Measurements from ENCODE around the gene NBEAL1.
"Not testable (repeated sequence)": the region's sequence is repeated elsewhere in the genome, so short reads cannot be mapped to it uniquely, and the experiment has no call there.

Gene NBEAL1

GRCh38 chr2:203014456-203015199 is at the start of gene NBEAL1:
NBEAL1 (plus strand) TSS chr2:203014875; CDS start chr2:203016385, 1,510 bp downstream.
- peak; percentile 100 for DNase-seq (ENCODE audit: low read depth, low spot score)

GRCh38 chr2:202965810-202966460 is 48.7 kb upstream of the NBEAL1 start:
- DNase-seq (ENCODE audit: low read depth, low spot score) = peak; percentile 75

GRCh38 chr2:202969404-202969803 is 45.3 kb upstream of the NBEAL1 start:
- not testable (repeated sequence) for DNase-seq (ENCODE audit: low read depth, low spot score)

- no peak for DNase-seq (ENCODE audit: low read depth, low spot score)
These were observed 37.9 kb upstream of the NBEAL1 start for GRCh38 chr2:202976809-202977208.

- no peak for DNase-seq (ENCODE audit: low read depth, low spot score)
These were observed 31.7 kb upstream of the NBEAL1 start for GRCh38 chr2:202982779-202983491.

- DNase-seq (ENCODE audit: low read depth, low spot score) = no peak
These were observed 24.9 kb upstream of the NBEAL1 start for GRCh38 chr2:202989749-202990148.

GRCh38 chr2:202990501-202990900 is 24.2 kb upstream of the NBEAL1 start:
- DNase-seq (ENCODE audit: low read depth, low spot score) = no peak

- DNase-seq (ENCODE audit: low read depth, low spot score) = not testable (repeated sequence)
These were observed 17.6 kb upstream of the NBEAL1 start for GRCh38 chr2:202997113-202997512.

- DNase-seq (ENCODE audit: low read depth, low spot score) = no peak
These were observed 12.4 kb upstream of the NBEAL1 start for GRCh38 chr2:203002054-203002821.

GRCh38 chr2:203003716-203004115 is 11.0 kb upstream of the NBEAL1 start:
- no peak for DNase-seq (ENCODE audit: low read depth, low spot score)

- DNase-seq (ENCODE audit: low read depth, low spot score) = no peak
These were observed 2.0 kb downstream of the NBEAL1 start for GRCh38 chr2:203016716-203017115.

- no peak for DNase-seq (ENCODE audit: low read depth, low spot score)
These were observed 3.5 kb downstream of the NBEAL1 start for GRCh38 chr2:203018181-203018580.

- DNase-seq (ENCODE audit: low read depth, low spot score) = no peak
These were observed 4.5 kb downstream of the NBEAL1 start for GRCh38 chr2:203019142-203019541.

- DNase-seq (ENCODE audit: low read depth, low spot score) = no peak
These were observed 7.3 kb downstream of the NBEAL1 start for GRCh38 chr2:203021991-203022390.

- DNase-seq (ENCODE audit: low read depth, low spot score) = no peak
These were observed 8.1 kb downstream of the NBEAL1 start for GRCh38 chr2:203022751-203023150.

GRCh38 chr2:203025592-203025991 is 10.9 kb downstream of the NBEAL1 start:
- no peak for DNase-seq (ENCODE audit: low read depth, low spot score)

- DNase-seq (ENCODE audit: low read depth, low spot score) = no peak
These were observed 15.9 kb downstream of the NBEAL1 start for GRCh38 chr2:203030545-203030944.

GRCh38 chr2:203030991-203031390 is 16.3 kb downstream of the NBEAL1 start:
- no peak for DNase-seq (ENCODE audit: low read depth, low spot score)

GRCh38 chr2:203033395-203033794 is 18.7 kb downstream of the NBEAL1 start:
- DNase-seq (ENCODE audit: low read depth, low spot score) = no peak

GRCh38 chr2:203035879-203036470 is 21.3 kb downstream of the NBEAL1 start:
- no peak for DNase-seq (ENCODE audit: low read depth, low spot score)

- DNase-seq (ENCODE audit: low read depth, low spot score) = no peak
These were observed 22.4 kb downstream of the NBEAL1 start for GRCh38 chr2:203037026-203037425.
